Activated naive CD8-positive, alpha-beta T cell treated with anti-CD3 and anti-CD28 coated beads, Interleukin-2, amount 50 U/mL, for 24 hours (primary cell): ENCODE results near the gene CALCOCO2.
"Not testable (repeated sequence)": the region's sequence is repeated elsewhere in the genome, so short reads cannot be mapped to it uniquely, and the experiment has no call there.

Experiments used
- ATAC-seq: fragments of 150-1000 bp; cut with Tn5 transposase; one replicate; pipeline ENCODE4 v1.10.0; 2021
- DNase-seq: peaks from one replicate; pipeline ENCODE4 v3.0.0; 2021
- H3K27ac Mint-ChIP-seq: one replicate; pipeline ENCODE4 v1.8.0; 2021; ENCODE audit warnings: mild to moderate bottlenecking, mixed read lengths
- H3K27me3 Mint-ChIP-seq: one replicate; pipeline ENCODE4 v1.8.0; 2021; ENCODE audit warnings: mixed read lengths
- H3K36me3 Mint-ChIP-seq: one replicate; pipeline ENCODE4 v1.8.0; 2021; ENCODE audit warnings: low read depth, mixed read lengths
- H3K4me1 Mint-ChIP-seq: one replicate; pipeline ENCODE4 v1.8.0; 2021; ENCODE audit warnings: mixed read lengths
- H3K4me3 Mint-ChIP-seq: one replicate; pipeline ENCODE4 v1.8.0; 2021; ENCODE audit warnings: mild to moderate bottlenecking, moderate library complexity, mixed read lengths
- H3K9me3 Mint-ChIP-seq: one replicate; pipeline ENCODE4 v1.8.0; 2021; ENCODE audit warnings: mixed read lengths

CALCOCO2 gene

DNA sequence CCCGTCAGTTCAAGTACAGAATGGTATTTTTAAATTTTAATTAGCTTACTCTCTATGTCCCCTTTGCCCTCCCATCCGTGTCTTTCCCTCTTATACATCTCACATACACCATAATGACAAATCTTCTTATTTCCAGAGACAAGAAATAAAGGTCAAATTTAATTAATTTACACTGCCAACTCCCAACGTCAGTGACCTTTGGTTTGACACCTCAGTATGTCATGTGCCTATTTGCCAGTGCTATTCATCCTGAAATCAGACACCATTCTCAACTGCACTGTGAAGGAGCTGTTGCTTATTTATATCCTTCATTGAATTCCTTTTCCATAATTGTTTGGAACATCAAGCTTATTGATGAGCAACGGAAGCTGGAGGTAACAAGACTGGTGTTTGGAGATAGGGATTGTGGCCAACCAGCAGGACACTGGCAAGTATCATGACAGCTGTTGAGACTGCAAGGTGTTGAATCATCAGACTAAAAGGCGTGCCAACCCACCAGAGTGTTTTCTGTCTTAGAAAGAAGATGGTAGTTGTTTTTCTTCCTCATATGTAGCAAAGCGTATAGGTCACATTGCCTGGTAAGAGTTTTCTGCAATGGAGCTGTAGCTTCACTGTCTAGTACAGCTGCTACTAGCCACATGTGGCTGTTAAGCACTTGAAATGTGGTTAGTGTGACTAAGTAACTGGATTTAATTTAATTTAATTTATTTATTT is 12.5 kb downstream of the CALCOCO2 start:
- ATAC-seq (no peak), DNase-seq (no peak)
- Mint-ChIP-seq H3K9me3 (no peaks in the 10 kb centered on the region), H3K4me3 (no peak overlapping the region), H3K27ac (no peak overlapping the region), H3K36me3 (peaks cover 24% of the 10 kb centered on the region), H3K4me1 (peaks cover 45% of the 10 kb centered on the region), H3K27me3 (no peaks in the 10 kb centered on the region)

GRCh38 chr17:48850792-48851323 is 20.0 kb downstream of the CALCOCO2 start:
- no peaks in the 10 kb centered on the region for H3K27me3 Mint-ChIP-seq
- no peak overlapping the region for H3K4me3 Mint-ChIP-seq
- no peaks in the 10 kb centered on the region for H3K9me3 Mint-ChIP-seq
- peak overlapping the region; percentile 41 for H3K27ac Mint-ChIP-seq
- H3K4me1 Mint-ChIP-seq, result peaks cover 4% of the 10 kb centered on the region
- peaks cover 44% of the 10 kb centered on the region for H3K36me3 Mint-ChIP-seq
- ATAC-seq, result no peak
- DNase-seq, result no peak

DNA sequence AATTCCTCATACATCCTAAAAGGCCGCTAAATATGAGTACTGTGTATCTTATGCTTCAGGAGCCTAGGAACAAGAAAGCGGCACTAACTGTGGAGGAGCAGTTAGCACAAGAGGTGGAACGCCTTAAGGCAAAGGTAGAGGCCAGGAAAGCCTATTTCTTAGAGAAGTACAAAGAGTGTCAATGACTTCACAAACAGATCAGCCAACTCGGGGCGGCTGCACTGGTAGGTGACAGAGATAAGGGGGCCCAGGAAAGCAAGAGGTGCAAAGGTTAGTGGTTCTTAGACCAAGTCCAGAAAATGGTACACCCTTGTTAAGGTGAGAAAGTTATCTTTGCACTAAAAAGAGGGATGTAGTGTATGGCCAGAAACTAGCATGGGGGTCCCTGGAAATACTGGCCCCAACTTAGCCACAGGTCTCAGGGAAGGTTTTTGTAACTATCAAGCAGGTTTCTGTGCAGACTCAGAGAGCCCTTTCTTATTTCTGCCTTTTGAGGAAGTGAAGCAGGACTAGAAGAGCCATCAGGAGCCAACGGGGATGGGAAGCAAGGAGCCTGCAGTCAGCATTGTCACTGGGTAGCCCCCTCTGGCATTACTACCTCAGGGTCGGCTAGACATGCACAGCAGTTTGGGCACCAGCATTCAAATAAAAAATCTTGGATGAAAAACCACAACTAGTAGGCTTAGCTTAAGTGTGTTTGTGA is 24.1 kb downstream of the CALCOCO2 start:
- ATAC-seq (no peak), DNase-seq (no peak)
- Mint-ChIP-seq H3K27me3 (no peaks in the 10 kb centered on the region), H3K9me3 (no peaks in the 10 kb centered on the region), H3K27ac (no peak overlapping the region), H3K4me1 (peaks cover 10% of the 10 kb centered on the region), H3K36me3 (peaks cover 39% of the 10 kb centered on the region), H3K4me3 (no peak overlapping the region)

GRCh38 chr17:48856122-48856821 is 25.4 kb downstream of the CALCOCO2 start:
- ATAC-seq, result no peak
- Mint-ChIP-seq H3K27me3 (no peaks in the 10 kb centered on the region), H3K36me3 (peaks cover 42% of the 10 kb centered on the region), H3K27ac (no peak overlapping the region), H3K4me1 (peaks cover 7% of the 10 kb centered on the region), H3K9me3 (no peaks in the 10 kb centered on the region), H3K4me3 (no peak overlapping the region)
- no peak for DNase-seq

DNA sequence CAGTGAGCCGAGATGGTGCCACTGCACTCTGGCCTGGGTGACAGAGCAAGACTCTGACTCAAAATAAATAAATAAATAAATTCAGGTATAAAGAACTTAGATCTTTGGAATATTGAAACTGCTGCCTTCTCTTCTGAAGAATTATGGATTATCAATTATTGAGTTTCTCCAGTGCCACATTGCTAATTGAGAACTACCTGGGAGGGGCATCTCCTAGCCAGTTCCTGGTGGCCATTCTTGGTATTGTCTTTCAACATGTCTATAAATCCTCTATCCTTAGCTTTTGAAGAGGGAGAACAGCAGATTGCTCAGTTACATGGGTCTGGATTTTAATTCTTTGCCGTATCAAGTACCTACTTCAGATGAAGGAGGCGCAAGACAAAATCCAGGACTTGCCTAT is 29.2 kb downstream of the CALCOCO2 start:
- DNase-seq (no peak), ATAC-seq (no peak)
- peaks cover 47% of the 10 kb centered on the region for H3K36me3 Mint-ChIP-seq
- H3K4me3 Mint-ChIP-seq, result no peak overlapping the region
- H3K27ac Mint-ChIP-seq, result no peak overlapping the region
- peaks cover 7% of the 10 kb centered on the region for H3K4me1 Mint-ChIP-seq
- H3K27me3 Mint-ChIP-seq, result no peaks in the 10 kb centered on the region
- H3K9me3 Mint-ChIP-seq, result no peaks in the 10 kb centered on the region

GRCh38 chr17:48860456-48860855 is 29.6 kb downstream of the CALCOCO2 start:
- Mint-ChIP-seq H3K4me1 (peaks cover 7% of the 10 kb centered on the region), H3K9me3 (no peaks in the 10 kb centered on the region), H3K27ac (no peak overlapping the region), H3K36me3 (peaks cover 46% of the 10 kb centered on the region), H3K27me3 (no peaks in the 10 kb centered on the region), H3K4me3 (no peak overlapping the region)
- no peak for DNase-seq
- no peak for ATAC-seq

DNA sequence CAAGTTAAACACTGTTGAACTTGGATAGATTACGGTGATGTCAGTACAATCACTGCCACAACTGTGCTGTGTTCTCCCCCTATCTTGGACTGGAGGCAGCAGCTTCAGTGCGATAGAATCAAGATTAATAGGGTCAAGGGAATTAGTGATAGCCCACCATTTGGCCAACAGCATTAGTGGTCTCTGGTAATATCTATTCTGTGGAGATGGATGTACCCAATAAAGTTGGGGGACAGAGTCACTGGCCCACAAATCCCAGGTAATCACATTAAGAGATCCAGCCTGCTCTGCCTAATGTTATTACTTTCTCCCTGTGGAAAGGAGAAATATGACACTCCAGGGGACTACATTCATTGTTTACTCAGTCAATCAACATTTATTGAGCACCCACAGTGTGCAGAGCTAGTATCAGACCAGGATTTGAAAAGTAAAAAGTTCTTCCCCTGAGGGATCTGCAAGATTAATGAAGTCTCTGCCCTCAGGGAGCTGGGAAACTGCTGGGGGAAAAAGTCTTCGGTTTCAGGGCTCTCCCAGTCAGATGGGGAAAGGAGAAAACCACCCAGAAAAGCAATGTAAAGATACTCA is 38.2 kb downstream of the CALCOCO2 start:
- DNase-seq, result no peak
- no peak overlapping the region for H3K4me3 Mint-ChIP-seq
- H3K27ac Mint-ChIP-seq, result no peak overlapping the region
- H3K36me3 Mint-ChIP-seq, result peaks cover 15% of the 10 kb centered on the region
- no peaks in the 10 kb centered on the region for H3K9me3 Mint-ChIP-seq
- H3K27me3 Mint-ChIP-seq, result no peaks in the 10 kb centered on the region
- no peak for ATAC-seq
- no peaks in the 10 kb centered on the region for H3K4me1 Mint-ChIP-seq

GRCh38 chr17:48869821-48870318 is 39.0 kb downstream of the CALCOCO2 start:
- Mint-ChIP-seq H3K27ac (no peak overlapping the region), H3K4me3 (no peak overlapping the region), H3K27me3 (no peaks in the 10 kb centered on the region), H3K36me3 (peaks cover 7% of the 10 kb centered on the region), H3K4me1 (no peaks in the 10 kb centered on the region), H3K9me3 (no peaks in the 10 kb centered on the region)
- ATAC-seq (no peak), DNase-seq (no peak)

- Mint-ChIP-seq H3K4me3 (no peak overlapping the region), H3K9me3 (no peaks in the 10 kb centered on the region), H3K27me3 (no peaks in the 10 kb centered on the region), H3K36me3 (peaks cover 3% of the 10 kb centered on the region), H3K27ac (no peak overlapping the region), H3K4me1 (no peaks in the 10 kb centered on the region)
- ATAC-seq (no peak), DNase-seq (no peak)
These were observed 40.3 kb downstream of the CALCOCO2 start for GRCh38 chr17:48871035-48871550.

GRCh38 chr17:48871551-48872351 is 40.9 kb downstream of the CALCOCO2 start:
- Mint-ChIP-seq H3K27ac (no peak overlapping the region), H3K36me3 (no peaks in the 10 kb centered on the region), H3K4me1 (no peaks in the 10 kb centered on the region), H3K27me3 (no peaks in the 10 kb centered on the region), H3K4me3 (no peak overlapping the region), H3K9me3 (no peaks in the 10 kb centered on the region)
- ATAC-seq, result no peak
- DNase-seq, result no peak

- not testable (repeated sequence) for DNase-seq, H3K9me3 Mint-ChIP-seq, H3K36me3 Mint-ChIP-seq, H3K4me1 Mint-ChIP-seq, H3K27ac Mint-ChIP-seq, ATAC-seq, H3K4me3 Mint-ChIP-seq, H3K27me3 Mint-ChIP-seq
These were observed 41.6 kb downstream of the CALCOCO2 start for GRCh38 chr17:48872409-48872808.

GRCh38 chr17:48873209-48873608 is 42.4 kb downstream of the CALCOCO2 start:
- no peaks in the 10 kb centered on the region for H3K36me3 Mint-ChIP-seq
- H3K9me3 Mint-ChIP-seq, result no peaks in the 10 kb centered on the region
- H3K4me3 Mint-ChIP-seq, result no peak overlapping the region
- no peak overlapping the region for H3K27ac Mint-ChIP-seq
- peaks cover 3% of the 10 kb centered on the region for H3K27me3 Mint-ChIP-seq
- no peaks in the 10 kb centered on the region for H3K4me1 Mint-ChIP-seq
- ATAC-seq, result no peak
- no peak for DNase-seq

DNA sequence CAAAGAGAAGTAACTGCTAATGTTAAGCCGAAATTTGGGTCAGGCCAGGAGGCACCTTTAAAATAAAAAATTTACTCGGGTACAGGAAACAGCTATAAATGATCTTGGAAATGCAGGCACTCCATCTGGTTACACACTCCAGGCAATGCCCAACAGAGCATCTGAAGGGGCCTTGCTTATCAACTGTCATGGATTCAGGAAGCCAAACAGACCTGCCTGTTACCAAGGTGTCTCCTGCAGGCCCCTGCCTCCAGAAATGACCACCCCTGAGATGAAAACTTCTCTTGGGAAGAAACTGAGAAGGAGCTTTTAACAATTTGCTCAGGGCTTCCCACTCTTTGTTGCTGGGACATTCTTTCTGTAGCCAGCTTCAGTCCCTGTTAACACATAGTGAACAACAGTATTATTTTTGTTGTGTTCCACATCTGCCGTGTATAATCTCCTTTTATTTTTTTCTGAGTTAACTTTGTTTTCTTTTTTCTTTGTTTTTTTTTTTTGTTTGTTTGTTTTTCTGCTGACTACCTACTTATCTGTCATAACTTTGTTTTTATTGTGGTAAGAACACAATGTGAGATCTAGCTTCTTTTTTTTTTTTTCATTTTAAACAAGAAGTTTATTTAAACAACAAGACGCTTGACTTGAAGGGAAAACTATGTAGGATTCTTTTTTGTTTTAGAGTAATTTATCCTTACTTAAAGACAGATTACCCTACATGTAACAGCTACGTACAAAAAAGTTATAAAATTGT is 43.0 kb downstream of the CALCOCO2 start:
- no peaks in the 10 kb centered on the region for H3K36me3 Mint-ChIP-seq
- H3K27ac Mint-ChIP-seq, result no peak overlapping the region
- no peak overlapping the region for H3K4me3 Mint-ChIP-seq
- DNase-seq (no peak), ATAC-seq (no peak)
- no peaks in the 10 kb centered on the region for H3K9me3 Mint-ChIP-seq
- H3K27me3 Mint-ChIP-seq, result peaks cover 3% of the 10 kb centered on the region
- H3K4me1 Mint-ChIP-seq, result no peaks in the 10 kb centered on the region
